Measurements from ENCODE around the gene ALDOB. TPM values are rescaled to one million over a fixed set of nuclear protein-coding genes. Genes with fewer than 3 reads are reported as not detected.

ALDOB gene
- total RNA-seq, 1 experiment from 2014 or later = 0.67 TPM

DNA sequence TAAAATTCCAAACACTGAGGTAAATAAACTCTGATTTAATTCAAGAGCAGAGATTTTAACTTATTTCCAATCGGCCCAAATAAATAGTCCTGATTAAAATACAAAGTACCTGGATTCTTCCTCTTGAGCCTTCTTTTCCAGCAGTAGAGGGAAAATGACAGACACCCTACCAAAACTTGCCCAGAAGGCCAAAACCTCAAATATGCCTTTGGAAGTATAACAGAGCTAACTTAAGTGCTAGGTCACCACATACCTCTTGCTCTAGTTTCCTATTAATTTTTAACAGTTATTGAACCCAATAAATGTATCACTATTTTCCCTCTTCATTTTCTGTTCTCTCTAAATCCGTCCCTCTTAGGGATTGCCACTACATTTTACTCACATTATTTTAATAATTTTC, 52.2 kb downstream of the ALDOB start:
- H3K4me3 ChIP-seq (ENCODE audit: low read depth in 2 of 2, low read length in 2 of 2) = no peak overlapping the region
- no peaks in the 10 kb centered on the region for H3K9me3 ChIP-seq (ENCODE audit: control insufficient read depth, insufficient read depth, low read depth, low read length)
- ChIA-PET POLR2A (no interaction called here), CTCF (no interaction called here)
- no TSS peak for BruUV-seq (replicated peaks)
- no peak for ATAC-seq
- no peaks in the 10 kb centered on the region for H3K27me3 ChIP-seq (ENCODE audit: control insufficient read depth, insufficient read depth, low read length)
- in situ Hi-C loops (cut with HindIII; ENCODE audit: low pct_unique_long_range_greater_than_20kb, low sequenced_read_pairs) (no loop called here), intact Hi-C loops (cut with micrococcal nuclease; ENCODE audit: unreplicated experiment) (no loop called here)
- DNase-seq (ENCODE audit: low read depth, low spot score) = no peak
- H3K4me1 ChIP-seq (ENCODE audit: control insufficient read depth, insufficient read depth, low read length) = no peaks in the 10 kb centered on the region
- H3K36me3 ChIP-seq (ENCODE audit: control insufficient read depth, insufficient read depth, low read length) = peaks cover 1% of the 10 kb centered on the region; the same call in 1 of the 2 replicates
- H3K27ac ChIP-seq (ENCODE audit: low read length) = no peak overlapping the region
- TF ChIP-seq CTCF (IDR thresholded peaks at IDR 0.05) (no peak), POLR2AphosphoS5 (IDR thresholded peaks at IDR 0.05; ENCODE audit: low read depth, low read length) (no peak), TCF7L2 (IDR thresholded peaks at IDR 0.05; ENCODE audit: low read depth, low read length) (no peak), SIN3A (IDR thresholded peaks at IDR 0.05; ENCODE audit: borderline replicate concordance, insufficient read depth, low read depth, low read length) (no peak)
- TF ChIP-seq, protein P1, sequence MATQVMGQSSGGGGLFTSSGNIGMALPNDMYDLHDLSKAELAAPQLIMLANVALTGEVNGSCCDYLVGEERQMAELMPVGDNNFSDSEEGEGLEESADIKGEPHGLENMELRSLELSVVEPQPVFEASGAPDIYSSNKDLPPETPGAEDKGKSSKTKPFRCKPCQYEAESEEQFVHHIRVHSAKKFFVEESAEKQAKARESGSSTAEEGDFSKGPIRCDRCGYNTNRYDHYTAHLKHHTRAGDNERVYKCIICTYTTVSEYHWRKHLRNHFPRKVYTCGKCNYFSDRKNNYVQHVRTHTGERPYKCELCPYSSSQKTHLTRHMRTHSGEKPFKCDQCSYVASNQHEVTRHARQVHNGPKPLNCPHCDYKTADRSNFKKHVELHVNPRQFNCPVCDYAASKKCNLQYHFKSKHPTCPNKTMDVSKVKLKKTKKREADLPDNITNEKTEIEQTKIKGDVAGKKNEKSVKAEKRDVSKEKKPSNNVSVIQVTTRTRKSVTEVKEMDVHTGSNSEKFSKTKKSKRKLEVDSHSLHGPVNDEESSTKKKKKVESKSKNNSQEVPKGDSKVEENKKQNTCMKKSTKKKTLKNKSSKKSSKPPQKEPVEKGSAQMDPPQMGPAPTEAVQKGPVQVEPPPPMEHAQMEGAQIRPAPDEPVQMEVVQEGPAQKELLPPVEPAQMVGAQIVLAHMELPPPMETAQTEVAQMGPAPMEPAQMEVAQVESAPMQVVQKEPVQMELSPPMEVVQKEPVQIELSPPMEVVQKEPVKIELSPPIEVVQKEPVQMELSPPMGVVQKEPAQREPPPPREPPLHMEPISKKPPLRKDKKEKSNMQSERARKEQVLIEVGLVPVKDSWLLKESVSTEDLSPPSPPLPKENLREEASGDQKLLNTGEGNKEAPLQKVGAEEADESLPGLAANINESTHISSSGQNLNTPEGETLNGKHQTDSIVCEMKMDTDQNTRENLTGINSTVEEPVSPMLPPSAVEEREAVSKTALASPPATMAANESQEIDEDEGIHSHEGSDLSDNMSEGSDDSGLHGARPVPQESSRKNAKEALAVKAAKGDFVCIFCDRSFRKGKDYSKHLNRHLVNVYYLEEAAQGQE (IDR thresholded peaks at IDR 0.05; ENCODE audit: insufficient read depth in 1 of 2, low read depth in 2 of 2, low read length in 1 of 2) = no peak

DNA sequence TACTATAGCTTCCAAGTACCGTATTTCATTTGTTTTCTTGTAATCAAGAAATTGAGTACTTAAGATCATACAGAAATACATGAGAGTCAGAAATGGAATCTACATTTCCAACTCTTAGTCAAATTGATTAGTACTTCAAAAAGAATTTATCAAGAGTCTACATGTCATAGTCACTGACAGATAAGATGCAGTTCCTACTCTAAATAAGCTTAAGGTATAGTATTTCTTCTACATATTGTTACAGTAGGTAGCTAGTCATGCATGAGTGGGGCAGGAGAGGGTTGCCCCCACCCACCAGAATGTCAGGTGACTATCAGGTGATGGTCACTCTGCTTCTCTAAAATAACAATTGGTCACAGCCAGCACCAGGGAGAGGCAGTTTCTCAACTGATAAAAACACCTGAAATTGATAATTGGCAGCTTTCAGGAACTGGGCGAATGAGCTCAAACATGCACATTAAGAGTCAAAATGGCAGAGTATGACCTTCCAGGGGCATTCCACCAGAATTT, 53.7 kb downstream of the ALDOB start:
- no peaks in the 10 kb centered on the region for H3K9me3 ChIP-seq (ENCODE audit: control insufficient read depth, insufficient read depth, low read depth, low read length)
- no peak for DNase-seq (ENCODE audit: low read depth, low spot score)
- intact Hi-C loops (cut with micrococcal nuclease; ENCODE audit: unreplicated experiment) = no loop called here
- in situ Hi-C loops (cut with HindIII; ENCODE audit: low pct_unique_long_range_greater_than_20kb, low sequenced_read_pairs) = no loop called here
- no peak overlapping the region for H3K4me3 ChIP-seq (ENCODE audit: low read depth in 2 of 2, low read length in 2 of 2)
- no peaks in the 10 kb centered on the region for H3K4me1 ChIP-seq (ENCODE audit: control insufficient read depth, insufficient read depth, low read length)
- H3K36me3 ChIP-seq (ENCODE audit: control insufficient read depth, insufficient read depth, low read length) = no peaks in the 10 kb centered on the region
- TF ChIP-seq, protein P1 (IDR thresholded peaks at IDR 0.05; ENCODE audit: insufficient read depth in 1 of 2, low read depth in 2 of 2, low read length in 1 of 2) = no peak
- TF ChIP-seq CTCF (IDR thresholded peaks at IDR 0.05) = no peak
- TF ChIP-seq POLR2AphosphoS5 (IDR thresholded peaks at IDR 0.05; ENCODE audit: low read depth, low read length) = no peak
- no peak for TF ChIP-seq SIN3A (IDR thresholded peaks at IDR 0.05; ENCODE audit: borderline replicate concordance, insufficient read depth, low read depth, low read length)
- no peak for TF ChIP-seq TCF7L2 (IDR thresholded peaks at IDR 0.05; ENCODE audit: low read depth, low read length)
- POLR2A ChIA-PET = interaction anchor here (0.7 kb wide), 1 partner anchor 17 kb away, joined by 3 read pairs; the partner anchor contains the start of genes MRPL50 and ZNF189
- BruUV-seq (replicated peaks) = no TSS peak
- ATAC-seq = no peak
- no peak overlapping the region for H3K27ac ChIP-seq (ENCODE audit: low read length)
- no peaks in the 10 kb centered on the region for H3K27me3 ChIP-seq (ENCODE audit: control insufficient read depth, insufficient read depth, low read length)
- CTCF ChIA-PET = no interaction called here

Measured in Panc1 (cell line).